Mesenchymal stem cell (in vitro differentiated cells and primary cell): ENCODE measurements around the gene ZNF559.
A peak's percentile ranks its signal among the peaks of the same experiment; 100 is the strongest.
"Not testable (repeated sequence)": the region's sequence is repeated elsewhere in the genome, so short reads cannot be mapped to it uniquely, and the experiment has no call there.

Experiments
- DNase-seq: peaks from one replicate; pipeline ENCODE4 v3.0.0-alpha.2; 2013
- H2AFZ ChIP-seq: one replicate; pipeline ENCODE4 v1.6.1; 2013; ENCODE audit warnings: low read depth, mild to moderate bottlenecking, control low read depth, inconsistent platforms, low read length, moderate library complexity
- H2AK5ac ChIP-seq: 2 replicates; pipeline ENCODE4 v1.6.1; 2013; ENCODE audit warnings: low read length, moderate library complexity, mild to moderate bottlenecking, inconsistent platforms; ENCODE audit not compliant: severe bottlenecking
- H2BK120ac ChIP-seq: one replicate; pipeline ENCODE4 v1.6.1; 2013; ENCODE audit warnings: low read depth, mild to moderate bottlenecking, inconsistent platforms, low read length, moderate library complexity
- H2BK12ac ChIP-seq, 2 experiments: one replicate each; pipeline ENCODE4 v1.6.1; 2013; ENCODE audit warnings: inconsistent platforms in 2 of 2, low read length in 2 of 2, mild to moderate bottlenecking in 2 of 2, moderate library complexity in 2 of 2, control low read depth in 1 of 2
- H2BK15ac ChIP-seq: one replicate; pipeline ENCODE4 v1.6.1; 2013; ENCODE audit warnings: mild to moderate bottlenecking, low read depth, inconsistent platforms; ENCODE audit not compliant: poor library complexity, severe bottlenecking
- H2BK5ac ChIP-seq: 2 replicates; pipeline ENCODE4 v1.6.1; 2013; ENCODE audit warnings: low read depth, mild to moderate bottlenecking, low read length, control low read depth, inconsistent platforms; ENCODE audit not compliant: poor library complexity, severe bottlenecking
- H3K14ac ChIP-seq, 2 experiments: one replicate each; pipeline ENCODE4 v1.6.1; 2013; ENCODE audit warnings: inconsistent platforms in 2 of 2, low read length in 2 of 2, control low read depth in 1 of 2, mild to moderate bottlenecking in 1 of 2, moderate library complexity in 1 of 2
- H3K18ac ChIP-seq, 2 experiments: one replicate each; pipeline ENCODE4 v1.6.1; 2013; ENCODE audit warnings: inconsistent platforms in 2 of 2, low read length in 2 of 2, control low read depth in 1 of 2, low read depth in 1 of 2, mild to moderate bottlenecking in 1 of 2
- H3K23ac ChIP-seq, 2 experiments: one replicate each; pipeline ENCODE4 v1.6.1; 2013; ENCODE audit warnings: inconsistent platforms in 2 of 2, low read length in 2 of 2, mild to moderate bottlenecking in 2 of 2, moderate library complexity in 2 of 2, control low read depth in 1 of 2
- H3K27ac ChIP-seq: 2 replicates; pipeline ENCODE4 v1.5.1; 2013; ENCODE audit warnings: mild to moderate bottlenecking, moderate library complexity, low read length, control low read depth, inconsistent platforms; ENCODE audit not compliant: poor library complexity, severe bottlenecking
- H3K27me3 ChIP-seq, 2 experiments: 2 replicates each; pipeline versions ENCODE4 v1.6.1 to v1.7.0; 2013; ENCODE audit warnings: low read length in 2 of 2, mild to moderate bottlenecking in 2 of 2, moderate library complexity in 2 of 2, control low read depth in 1 of 2, inconsistent platforms in 1 of 2; ENCODE audit not compliant: control insufficient read depth in 1 of 2, insufficient read depth in 1 of 2
- H3K36me3 ChIP-seq, 2 experiments: 2 replicates each; pipeline versions ENCODE4 v1.6.1 to v1.7.0; 2013; ENCODE audit warnings: low read length in 2 of 2, control low read depth in 1 of 2, inconsistent platforms in 1 of 2, low read depth in 1 of 2, mild to moderate bottlenecking in 1 of 2; ENCODE audit not compliant: insufficient read depth in 2 of 2, control insufficient read depth in 1 of 2
- H3K4ac ChIP-seq, 2 experiments: one replicate each; pipeline ENCODE4 v1.6.1; 2013; ENCODE audit warnings: inconsistent platforms in 2 of 2, low read length in 2 of 2, mild to moderate bottlenecking in 2 of 2, moderate library complexity in 2 of 2, control low read depth in 1 of 2, low read depth in 1 of 2
- H3K4me1 ChIP-seq: 2 replicates; pipeline ENCODE4 v1.6.1; 2013; ENCODE audit warnings: low read depth, low read length, control low read depth; ENCODE audit not compliant: control insufficient read depth, insufficient read depth
- H3K4me2 ChIP-seq: 2 replicates; pipeline ENCODE4 v1.6.1; 2013; ENCODE audit warnings: low read length, mild to moderate bottlenecking, inconsistent platforms; ENCODE audit not compliant: poor library complexity, severe bottlenecking
- H3K4me3 ChIP-seq, 2 experiments: 2 replicates each; pipeline versions ENCODE4 v1.5.1 to v1.7.0; 2013; ENCODE audit warnings: low read length in 2 of 2, mild to moderate bottlenecking in 2 of 2, control low read depth in 1 of 2, low read depth in 1 of 2; ENCODE audit not compliant: insufficient read depth in 1 of 2
- H3K79me1 ChIP-seq: replicated peaks from 2 replicates; pipeline ENCODE4 v1.6.1; 2013; ENCODE audit warnings: mild to moderate bottlenecking, control low read depth, low read length, inconsistent platforms; ENCODE audit not compliant: poor library complexity, severe bottlenecking
- H3K9ac ChIP-seq: 2 replicates; pipeline ENCODE4 v1.7.0; 2013; ENCODE audit warnings: mild to moderate bottlenecking, low read length, moderate library complexity
- H3K9me3 ChIP-seq: 2 replicates; pipeline ENCODE4 v1.7.0; 2013; ENCODE audit warnings: mild to moderate bottlenecking, low read length; ENCODE audit not compliant: control insufficient read depth
- H4K8ac ChIP-seq: one replicate; pipeline ENCODE4 v1.6.1; 2013; ENCODE audit warnings: inconsistent platforms, mild to moderate bottlenecking, low read length, moderate library complexity
- H4K91ac ChIP-seq: one replicate; pipeline ENCODE4 v1.6.1; 2013; ENCODE audit warnings: mild to moderate bottlenecking, low read length, inconsistent platforms
- WGBS: methylation state at CpG from one replicate; pipeline ENCODE4 v1.1.7; 2013; ENCODE audit warnings: mixed read lengths; 5-methylcytosine and 5-hydroxymethylcytosine counted together

Gene ZNF559

DNA sequence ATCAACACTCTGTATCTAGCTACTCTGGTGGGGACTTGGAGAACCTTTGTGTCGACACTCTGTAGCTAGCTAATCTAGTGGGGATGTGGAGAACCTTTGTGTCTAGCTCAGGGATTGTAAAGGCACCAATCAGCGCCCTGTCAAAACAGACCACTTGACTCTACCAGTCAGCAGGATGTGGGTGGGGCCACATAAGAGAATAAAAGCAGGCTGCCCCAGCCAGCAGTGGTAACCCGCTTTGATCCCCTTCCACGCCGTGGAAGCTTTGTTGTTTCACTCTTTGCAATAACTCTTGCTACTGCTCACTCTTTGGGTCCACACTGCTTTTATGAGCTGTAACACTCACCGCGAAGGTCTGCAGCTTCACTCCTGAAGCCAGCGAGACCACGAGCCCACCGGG lies 1.8 kb upstream of the ZNF559 start:
- not testable (repeated sequence) for H2BK15ac ChIP-seq, H3K4me2 ChIP-seq, H3K23ac ChIP-seq, H3K9ac ChIP-seq, H3K79me1 ChIP-seq, H3K4ac ChIP-seq, H3K4me1 ChIP-seq, H3K4me3 ChIP-seq, H4K8ac ChIP-seq, H3K14ac ChIP-seq, H4K91ac ChIP-seq, H3K27ac ChIP-seq, H2BK12ac ChIP-seq, H3K18ac ChIP-seq, H2BK120ac ChIP-seq, H3K27me3 ChIP-seq, H2BK5ac ChIP-seq, DNase-seq, H2AK5ac ChIP-seq, H2AFZ ChIP-seq
- Histone ChIP-seq H3K9me3 (peaks cover 25% of the 10 kb centered on the region), H3K36me3 (peaks cover 10 to 12% of the 10 kb centered on the region in 2 experiments)
- WGBS = 94% methylated on average over 10 of the region's 10 CpGs

DNA sequence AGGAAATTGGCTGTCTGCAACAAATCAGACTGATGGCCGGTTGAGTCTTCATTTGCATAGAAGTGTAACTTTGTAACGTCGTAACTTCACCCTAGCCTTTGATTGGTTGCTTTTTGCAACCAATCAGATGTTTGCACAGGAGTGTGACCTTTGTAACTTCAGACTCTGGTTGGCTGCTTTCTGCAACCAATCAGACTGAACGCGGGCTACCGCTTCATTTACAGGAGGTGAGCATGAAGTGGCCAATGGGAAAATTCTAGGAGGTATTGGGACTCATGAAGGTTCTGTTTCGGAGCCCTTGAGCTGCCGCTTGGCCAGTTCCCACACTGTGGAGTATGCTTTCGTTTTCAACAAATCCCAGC lies 441 bp upstream of the ZNF559 start:
- Histone ChIP-seq H2AFZ (peak overlapping the region; percentile 71), H4K8ac (peak overlapping the region; percentile 61), H3K79me1 (peaks cover 15% of the 10 kb centered on the region), H2BK5ac (no peak overlapping the region), H3K14ac (no peak overlapping the region), H3K4me3 (peak overlapping the region; percentile 29 to 93), H3K4ac (peak overlapping the region; percentile 6 to 37), H3K23ac (no peak overlapping the region), H2AK5ac (no peak overlapping the region), H3K18ac (peak overlapping the region; percentile 61 to 70), H3K27ac (peak overlapping the region; percentile 94), H2BK15ac (no peak overlapping the region), H3K4me2 (peak overlapping the region; percentile 81), H2BK12ac (no peak overlapping the region), H3K9me3 (peaks cover 39% of the 10 kb centered on the region), H3K4me1 (peaks cover 2% of the 10 kb centered on the region), H3K36me3 (peaks cover 18 to 21% of the 10 kb centered on the region in 2 experiments), H3K9ac (peak overlapping the region; percentile 93), H4K91ac (no peak overlapping the region), H2BK120ac (no peak overlapping the region), H3K27me3 (no peaks in the 10 kb centered on the region)
- 34% methylated on average over 9 of the region's 9 CpGs for WGBS
- no peak for DNase-seq

DNA sequence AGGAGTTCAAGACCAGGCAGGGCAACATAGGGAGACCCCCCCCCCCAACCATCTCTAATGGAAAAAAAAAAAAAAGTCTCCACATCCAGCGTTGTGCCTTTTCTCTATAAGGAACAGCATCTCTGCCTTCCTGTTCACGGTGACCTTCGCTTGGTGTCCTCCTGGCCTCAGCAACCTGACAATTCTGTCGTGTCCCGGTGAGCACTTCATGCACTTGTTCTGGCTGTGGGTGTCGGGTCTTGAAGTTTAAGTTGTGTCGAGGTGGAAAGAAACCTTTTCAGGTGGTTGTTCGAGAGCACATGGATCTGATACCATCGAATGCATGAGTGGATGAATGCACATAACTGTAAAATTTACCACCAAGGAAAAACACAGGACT lies 594 bp downstream of the ZNF559 start:
- H2BK5ac ChIP-seq = no peak overlapping the region
- H2AK5ac ChIP-seq = peak overlapping the region; percentile 13
- peak overlapping the region; percentile 28 to 37 for H3K18ac ChIP-seq
- H3K9me3 ChIP-seq = peaks cover 49% of the 10 kb centered on the region
- peak overlapping the region; percentile 69 for H3K4me2 ChIP-seq
- H3K9ac ChIP-seq = peak overlapping the region; percentile 93
- no peak for DNase-seq
- peak overlapping the region; percentile 97 for H4K8ac ChIP-seq
- 59% methylated on average over 9 of the region's 9 CpGs for WGBS
- no peaks in the 10 kb centered on the region for H3K27me3 ChIP-seq
- H4K91ac ChIP-seq = peak overlapping the region; percentile 43
- H3K4me3 ChIP-seq = peak overlapping the region; percentile 73 to 93
- H2BK15ac ChIP-seq = no peak overlapping the region
- peak overlapping the region; percentile 8 for H2AFZ ChIP-seq
- H2BK12ac ChIP-seq = no peak overlapping the region
- peaks cover 19 to 25% of the 10 kb centered on the region in 2 experiments for H3K36me3 ChIP-seq
- H3K4me1 ChIP-seq = peaks cover 2% of the 10 kb centered on the region
- H3K27ac ChIP-seq = peak overlapping the region; percentile 75
- no peak overlapping the region for H2BK120ac ChIP-seq
- peaks cover 17% of the 10 kb centered on the region for H3K79me1 ChIP-seq
- H3K23ac ChIP-seq = no peak overlapping the region
- peak overlapping the region; percentile 6 to 53 for H3K4ac ChIP-seq
- H3K14ac ChIP-seq = no peak overlapping the region

DNA sequence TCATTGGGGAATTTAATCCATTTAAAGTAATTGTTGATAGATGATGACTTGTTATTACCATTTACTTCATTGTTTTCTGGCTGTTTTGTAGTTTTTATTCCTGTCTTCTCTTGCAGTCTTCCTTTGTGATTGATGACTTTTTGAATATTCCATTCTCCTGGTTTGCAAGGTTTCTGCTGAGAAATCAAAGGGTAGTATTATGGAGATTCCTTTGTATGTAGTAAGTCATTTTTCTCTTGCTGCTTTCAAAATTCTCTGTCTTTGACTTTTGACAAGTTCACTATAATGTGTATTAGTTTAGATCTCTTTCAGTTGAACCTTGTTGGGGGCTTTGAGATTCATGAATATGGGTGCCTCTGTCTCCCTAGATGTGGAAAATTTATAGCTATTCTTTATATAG lies 6.0 kb downstream of the ZNF559 start:
- Histone ChIP-seq H3K4ac (no peak overlapping the region), H2AK5ac (no peak overlapping the region), H3K14ac (no peak overlapping the region), H3K9ac (no peak overlapping the region), H2BK12ac (no peak overlapping the region), H3K4me3 (peak overlapping the region in 1 of 2 experiments; percentile 34), H2AFZ (no peak overlapping the region), H3K4me1 (no peaks in the 10 kb centered on the region), H2BK5ac (no peak overlapping the region), H3K36me3 (peaks cover 28 to 54% of the 10 kb centered on the region in 2 experiments), H2BK15ac (no peak overlapping the region), H3K23ac (no peak overlapping the region), H3K27ac (no peak overlapping the region), H4K91ac (no peak overlapping the region), H3K9me3 (peaks cover 97% of the 10 kb centered on the region), H4K8ac (no peak overlapping the region), H3K79me1 (peaks cover 24% of the 10 kb centered on the region), H3K18ac (no peak overlapping the region), H3K27me3 (no peaks in the 10 kb centered on the region), H3K4me2 (no peak overlapping the region), H2BK120ac (no peak overlapping the region)
- DNase-seq = no peak
